HepG2 (cell line): ENCODE results near the gene PLCXD1. TPM values are rescaled to one million over a fixed set of nuclear protein-coding genes. Genes with fewer than 3 reads are reported as not detected.
A peak's percentile ranks its signal among the peaks of the same experiment; 100 is the strongest.

Source experiments
- ATF7-NPFF ChIP-seq: sonication (generic); formaldehyde crosslinking; IDR thresholded peaks from 2 replicates; pipeline ENCODE4 v1.8.1; 2023; ENCODE audit warnings: mild to moderate bottlenecking, low read depth, missing genetic modification reagents, moderate library complexity
- BORCS8-MEF2B ChIP-seq: sonication (generic); formaldehyde crosslinking; IDR thresholded peaks from 2 replicates; pipeline ENCODE4 v1.8.0; 2022; ENCODE audit warnings: mild to moderate bottlenecking, missing genetic modification reagents
- DR1 ChIP-seq: sonication (generic); formaldehyde crosslinking; IDR thresholded peaks from 2 replicates; pipeline ENCODE4 v1.8.0; 2021; ENCODE audit warnings: mild to moderate bottlenecking, missing genetic modification reagents, inconsistent platforms
- FOXA1 ChIP-seq, 2 experiments: fragments of 450-650 bp in 1 of 2; sonication (generic) in 1 of 2; formaldehyde crosslinking in 1 of 2; IDR thresholded peaks; 2 replicates each; pipeline versions ENCODE4 v1.4.0 to v1.6.1; 2016 to 2020; ENCODE audit warnings: missing genetic modification reagents in 1 of 2
- MBNL3 ChIP-seq: fragments of 250-450 bp; sonication (Bioruptor Pico); conservative IDR thresholded peaks from 2 replicates; pipeline ENCODE4 v1.8.0; 2022; ENCODE audit warnings: mild to moderate bottlenecking, inconsistent platforms
- PAXIP1 ChIP-seq: sonication (generic); formaldehyde crosslinking; conservative IDR thresholded peaks from 2 replicates; pipeline ENCODE4 v1.4.0; 2020; ENCODE audit warnings: mild to moderate bottlenecking, missing genetic modification reagents, moderate library complexity
- PLRG1 ChIP-seq: fragments of 450-650 bp; conservative IDR thresholded peaks from 2 replicates; pipeline ENCODE4 v1.6.1; 2016
- ZBTB25 ChIP-seq: IDR thresholded peaks from 2 replicates; pipeline ENCODE4 v1.6.1; 2018; ENCODE audit warnings: missing genetic modification reagents
- ZNF142 ChIP-seq: sonication (generic); formaldehyde crosslinking; IDR thresholded peaks from 2 replicates; pipeline ENCODE4 v1.4.0; 2020; ENCODE audit warnings: missing genetic modification reagents
- ZNF280D ChIP-seq: sonication (generic); formaldehyde crosslinking; IDR thresholded peaks from 2 replicates; pipeline ENCODE4 v1.5.1; 2020; ENCODE audit warnings: mild to moderate bottlenecking, missing genetic modification reagents
- polyA plus RNA-seq, 8 experiments: library from polyadenylated mRNA; depleted of rRNA in 3 of 8; stranded (reverse) in 7 of 8; unstranded in 1 of 8; fragments of >200 nt; fragmentation: Illumina TruSeq in 4 of 8; extraction: Trizol in 4 of 8; gene quantifications; 2 replicates each; pipeline versions ENCODE4 v1.2.1 to v1.2.3, GENCODE V29; 2011 to 2016; ENCODE audit warnings: low read depth in 4 of 8, missing spikeins in 1 of 8, mixed read lengths in 1 of 8; ENCODE audit not compliant: insufficient read depth in 1 of 8
- total RNA-seq, 5 experiments: library from RNA; depleted of rRNA; stranded (reverse); fragments of >200 nt; fragmentation: Illumina TruSeq; extraction: Trizol; gene quantifications; 2 replicates each; pipeline ENCODE4 v1.2.3, GENCODE V29; 2016; ENCODE audit warnings: low read depth in 1 of 5
- TF ChIP-seq, protein P1 (sequence below): sonication (generic); formaldehyde crosslinking; IDR thresholded peaks from 2 replicates; pipeline ENCODE4 v1.5.1; 2020; ENCODE audit warnings: missing genetic modification reagents, mild to moderate bottlenecking, borderline replicate concordance

The PLCXD1 gene
- total and polyA plus RNA-seq, 2 of the 13 experiments (the other 11 are each of a cell fraction or from before 2014, with no cell fraction given) = 87.7 to 153 TPM

DNA sequence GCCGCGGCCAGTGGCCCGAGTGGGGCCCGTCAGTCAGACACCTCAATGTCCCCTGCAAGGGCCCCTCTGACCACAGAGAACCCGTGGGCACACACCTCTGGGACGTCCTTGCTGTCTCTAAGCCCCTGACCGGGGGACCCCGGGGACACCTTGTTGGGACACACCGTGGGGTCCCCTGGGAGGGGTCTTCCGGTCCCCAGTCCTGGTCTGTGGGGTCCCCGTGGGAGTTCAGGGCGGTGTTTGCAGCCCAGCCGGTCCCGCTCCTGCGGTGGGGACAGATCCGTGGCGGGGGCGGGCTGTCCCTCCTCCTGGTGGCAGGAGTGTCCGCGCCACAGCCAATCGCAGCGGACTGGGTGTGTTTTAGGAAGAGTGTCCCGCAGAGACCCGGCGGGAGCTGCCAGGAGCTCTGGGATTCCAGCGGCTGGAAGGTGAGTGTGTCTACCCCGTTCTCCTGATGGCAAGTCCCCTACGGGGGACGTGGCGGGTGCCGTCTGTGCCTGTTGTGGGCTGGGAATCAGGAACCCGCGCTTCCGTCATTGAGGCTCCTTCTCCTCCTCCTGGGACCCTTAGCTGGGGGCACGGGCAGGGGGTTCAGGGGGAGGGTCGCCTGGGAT, 5.1 kb upstream of the PLCXD1 start (continued):
- TF ChIP-seq ZBTB25 (CRISPR knock-in tag) (peak; percentile 38; the same call in 1 of the 2 replicates), MBNL3 (CRISPR knock-in tag) (no peak), BORCS8-MEF2B (CRISPR knock-in tag) (no peak), ATF7-NPFF (CRISPR knock-in tag) (no peak), ZNF142 (0 out of 2 replicates have a peak, but pooled peaks have one; percentile 2), PAXIP1 (CRISPR knock-in tag) (no peak), FOXA1 (IDR thresholded peaks at IDR 0.05) (no peak), FOXA1 (CRISPR knock-in tag; IDR thresholded peaks at IDR 0.05) (no peak), ZNF280D (no peak; the same call in 1 of the 2 replicates), PLRG1 (no peak), DR1 (CRISPR knock-in tag) (peak; percentile 92)
- TF ChIP-seq, protein P1, sequence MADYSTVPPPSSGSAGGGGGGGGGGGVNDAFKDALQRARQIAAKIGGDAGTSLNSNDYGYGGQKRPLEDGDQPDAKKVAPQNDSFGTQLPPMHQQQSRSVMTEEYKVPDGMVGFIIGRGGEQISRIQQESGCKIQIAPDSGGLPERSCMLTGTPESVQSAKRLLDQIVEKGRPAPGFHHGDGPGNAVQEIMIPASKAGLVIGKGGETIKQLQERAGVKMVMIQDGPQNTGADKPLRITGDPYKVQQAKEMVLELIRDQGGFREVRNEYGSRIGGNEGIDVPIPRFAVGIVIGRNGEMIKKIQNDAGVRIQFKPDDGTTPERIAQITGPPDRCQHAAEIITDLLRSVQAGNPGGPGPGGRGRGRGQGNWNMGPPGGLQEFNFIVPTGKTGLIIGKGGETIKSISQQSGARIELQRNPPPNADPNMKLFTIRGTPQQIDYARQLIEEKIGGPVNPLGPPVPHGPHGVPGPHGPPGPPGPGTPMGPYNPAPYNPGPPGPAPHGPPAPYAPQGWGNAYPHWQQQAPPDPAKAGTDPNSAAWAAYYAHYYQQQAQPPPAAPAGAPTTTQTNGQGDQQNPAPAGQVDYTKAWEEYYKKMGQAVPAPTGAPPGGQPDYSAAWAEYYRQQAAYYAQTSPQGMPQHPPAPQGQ (CRISPR knock-in tag) = no peak
